AG09309 (cell line): Measurements from ENCODE around the gene FARP1.
"Not testable (repeated sequence)": the region's sequence is repeated elsewhere in the genome, so short reads cannot be mapped to it uniquely, and the experiment has no call there.

Experiments
- DNase-seq: peaks from one replicate; pipeline ENCODE4 v3.0.0-alpha.2; 2010; ENCODE audit warnings: low read depth
- H3K4me3 ChIP-seq: 2 replicates; pipeline ENCODE4 v1.5.1; 2011; ENCODE audit warnings: mild to moderate bottlenecking, low read depth, low read length, moderate library complexity; ENCODE audit not compliant: control insufficient read depth
- CTCF ChIP-seq: IDR thresholded peaks from 2 replicates; pipeline ENCODE4 v1.5.1; 2011; ENCODE audit warnings: mild to moderate bottlenecking, low read depth, low read length, inconsistent platforms; ENCODE audit not compliant: insufficient read depth, control insufficient read depth; ENCODE audit errors: missing control alignments

Gene FARP1

GRCh38 chr13:98224557-98224956 is 81.7 kb downstream of the FARP1 start:
- DNase-seq: no peak
- no peak overlapping the region for H3K4me3 ChIP-seq
- TF ChIP-seq CTCF: no peak

GRCh38 chr13:98225036-98225940 is 82.4 kb downstream of the FARP1 start:
- DNase-seq: no peak
- no peak overlapping the region for H3K4me3 ChIP-seq
- TF ChIP-seq CTCF: no peak

GRCh38 chr13:98226496-98226895 is 83.6 kb downstream of the FARP1 start:
- DNase-seq: no peak
- no peak for TF ChIP-seq CTCF
- H3K4me3 ChIP-seq: no peak overlapping the region

GRCh38 chr13:98228661-98229341 is 85.9 kb downstream of the FARP1 start:
- H3K4me3 ChIP-seq: no peak overlapping the region
- TF ChIP-seq CTCF: no peak
- DNase-seq: no peak

- DNase-seq, H3K4me3 ChIP-seq: not testable (repeated sequence)
Observed at GRCh38 chr13:98230762-98231161, 87.9 kb downstream of the FARP1 start.

GRCh38 chr13:98232456-98232855 is 89.6 kb downstream of the FARP1 start:
- no peak overlapping the region for H3K4me3 ChIP-seq
- DNase-seq: no peak
- no peak for TF ChIP-seq CTCF

- no peak overlapping the region for H3K4me3 ChIP-seq
- TF ChIP-seq CTCF: no peak
- no peak for DNase-seq
Observed at GRCh38 chr13:98233127-98233526, 90.2 kb downstream of the FARP1 start.
